Muscle layer of duodenum (tissue), 2 donors: ENCODE results near the gene MGAT4B.
A peak's percentile ranks its signal among the peaks of the same experiment; 100 is the strongest.

Experiments used
- H3K27ac ChIP-seq: one replicate; pipeline ENCODE4 v1.7.0; 2013; ENCODE audit warnings: mild to moderate bottlenecking, low read length
- H3K27me3 ChIP-seq: one replicate; pipeline ENCODE4 v1.7.0; 2013; ENCODE audit warnings: low read depth, mild to moderate bottlenecking, control low read depth, low read length
- H3K36me3 ChIP-seq, 2 donors: one replicate each; pipeline ENCODE4 v1.7.0; 2013; ENCODE audit warnings: low read length in 2 of 2, control low read depth in 1 of 2, mild to moderate bottlenecking in 1 of 2; ENCODE audit not compliant: insufficient read depth in 2 of 2, control insufficient read depth in 1 of 2
- H3K4me1 ChIP-seq, 2 donors: one replicate each; pipeline ENCODE4 v1.7.0; 2013; ENCODE audit warnings: low read length in 2 of 2, mild to moderate bottlenecking in 2 of 2, control low read depth in 1 of 2, moderate library complexity in 1 of 2; ENCODE audit not compliant: insufficient read depth in 2 of 2, control insufficient read depth in 1 of 2
- H3K4me3 ChIP-seq, 2 donors: one replicate each; pipeline ENCODE4 v1.7.0; 2013; ENCODE audit warnings: low read length in 2 of 2, low read depth in 1 of 2, mild to moderate bottlenecking in 1 of 2
- H3K9me3 ChIP-seq, 2 donors: one replicate each; pipeline ENCODE4 v1.7.0; 2013; ENCODE audit warnings: low read length in 2 of 2, control low read depth in 1 of 2, mild to moderate bottlenecking in 1 of 2; ENCODE audit not compliant: control insufficient read depth in 1 of 2
- donor health status: healthy.

MGAT4B gene

DNA sequence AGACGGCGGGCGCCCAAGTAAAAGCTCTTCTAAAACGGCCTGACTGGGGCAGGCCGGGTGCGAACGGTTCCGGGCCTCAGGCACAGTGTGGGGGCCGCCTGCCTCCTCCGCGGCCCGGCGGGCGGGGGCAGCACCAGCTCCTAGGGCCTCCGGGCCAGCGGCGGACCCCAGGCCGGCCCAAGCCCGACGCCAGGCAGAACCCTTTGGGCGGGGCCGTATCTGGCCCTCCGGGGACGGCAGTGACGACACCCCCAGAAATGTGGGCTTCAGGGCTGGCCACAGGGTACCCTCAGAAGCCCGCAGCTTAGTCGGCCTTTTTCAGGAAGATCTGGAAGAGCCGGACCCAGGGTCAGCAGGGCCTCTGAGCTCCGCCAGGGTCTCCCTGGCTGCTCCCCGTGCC is 8.9 kb downstream of the MGAT4B start:
- Histone ChIP-seq H3K36me3 (peaks cover 15 to 34% of the 10 kb centered on the region in 2 donors), H3K27me3 (no peaks in the 10 kb centered on the region), H3K9me3 (no peaks in the 10 kb centered on the region), H3K4me3 (no peak overlapping the region), H3K4me1 (peaks cover 14 to 42% of the 10 kb centered on the region in 2 donors), H3K27ac (no peak overlapping the region)

DNA sequence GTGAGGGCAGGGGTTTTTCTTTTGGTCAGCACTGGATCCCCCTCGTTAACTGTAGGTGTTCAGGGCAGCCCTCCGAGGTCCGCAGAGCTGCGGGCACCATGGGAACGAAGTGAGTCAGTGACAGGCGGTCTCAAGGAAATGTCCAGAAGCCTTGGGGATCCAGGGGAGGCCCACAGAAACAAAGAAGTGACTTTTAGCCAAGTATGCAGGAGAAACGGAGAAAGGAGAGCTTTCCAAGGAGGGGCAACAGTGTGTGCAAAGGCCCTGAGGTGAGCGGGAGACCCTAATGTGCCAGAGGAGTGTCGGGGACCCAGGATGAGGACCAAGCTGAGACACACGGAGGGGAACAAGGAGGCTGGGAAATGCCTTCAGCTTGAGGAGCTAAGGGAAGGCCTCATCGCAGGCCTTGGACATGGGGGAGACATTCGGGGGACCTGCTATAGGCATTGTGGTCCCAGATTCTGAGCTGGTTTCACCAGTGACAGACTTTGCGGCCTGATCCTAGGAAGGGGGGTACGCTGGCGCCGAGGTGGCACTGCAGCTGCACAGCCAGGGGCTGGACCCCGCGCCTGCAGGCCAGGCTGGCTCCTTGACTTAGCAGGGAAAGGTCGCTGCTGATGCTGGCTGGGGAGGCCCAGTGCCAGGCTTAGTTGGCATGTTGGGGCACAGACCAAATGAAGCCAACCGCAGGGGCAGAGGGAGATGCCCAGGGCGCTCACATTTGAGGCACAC is 9.6 kb downstream of the MGAT4B start:
- Histone ChIP-seq H3K36me3 (peaks cover 15 to 34% of the 10 kb centered on the region in 2 donors), H3K27ac (peak overlapping the region; percentile 51), H3K9me3 (no peaks in the 10 kb centered on the region), H3K4me1 (peaks cover 11 to 39% of the 10 kb centered on the region in 2 donors), H3K27me3 (no peaks in the 10 kb centered on the region), H3K4me3 (peak overlapping the region; percentile 42 to 74)

DNA sequence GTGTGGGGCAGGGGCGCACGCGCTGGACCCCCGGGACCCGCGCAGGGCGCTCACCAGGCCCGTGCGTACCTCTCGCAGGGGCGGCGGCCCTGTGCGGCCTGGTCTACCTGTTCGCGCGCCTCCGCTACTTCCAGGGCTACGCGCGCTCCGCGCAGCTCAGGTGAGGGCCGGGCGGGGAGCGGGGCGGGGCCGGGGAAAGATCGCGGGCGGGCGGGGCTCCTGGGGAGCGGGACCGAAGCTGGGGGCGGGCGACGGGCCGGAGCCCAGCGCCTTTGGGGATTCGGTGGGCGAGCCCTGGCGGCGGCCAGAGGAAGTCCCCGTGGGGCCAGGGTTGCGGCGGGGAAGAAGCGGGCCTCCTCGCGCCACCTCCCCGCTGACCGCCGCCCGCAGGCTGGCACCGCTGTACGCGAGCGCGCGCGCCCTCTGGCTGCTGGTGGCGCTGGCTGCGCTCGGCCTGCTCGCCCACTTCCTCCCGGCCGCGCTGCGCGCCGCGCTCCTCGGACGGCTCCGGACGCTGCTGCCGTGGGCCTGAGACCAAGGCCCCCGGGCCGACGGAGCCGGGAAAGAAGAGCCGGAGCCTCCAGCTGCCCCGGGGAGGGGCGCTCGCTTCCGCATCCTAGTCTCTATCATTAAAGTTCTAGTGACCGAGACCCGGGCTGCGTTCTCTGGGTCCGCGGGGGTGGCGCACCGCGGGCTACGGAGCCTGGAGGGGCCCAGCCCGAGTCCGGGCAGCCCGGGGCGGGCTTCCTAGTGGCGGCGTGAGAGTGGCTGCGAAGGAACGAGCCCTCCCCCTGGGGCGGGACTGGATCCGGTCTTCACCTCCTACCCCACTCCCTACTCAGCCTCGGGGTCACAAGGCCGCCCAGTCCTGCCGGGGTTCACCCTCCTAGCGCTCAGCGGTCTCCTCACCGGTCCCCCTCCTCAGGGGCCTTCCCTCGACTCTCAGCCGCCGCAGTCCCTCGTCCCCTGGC is 10.5 kb downstream of the MGAT4B start:
- H3K4me3 ChIP-seq: peak overlapping the region; percentile 42 to 74
- peaks cover 15 to 31% of the 10 kb centered on the region in 2 donors for H3K36me3 ChIP-seq
- no peaks in the 10 kb centered on the region for H3K27me3 ChIP-seq
- no peaks in the 10 kb centered on the region for H3K9me3 ChIP-seq
- H3K27ac ChIP-seq: peak overlapping the region; percentile 51
- peaks cover 11 to 38% of the 10 kb centered on the region in 2 donors for H3K4me1 ChIP-seq

GRCh38 chr5:179795049-179795862 is 11.4 kb downstream of the MGAT4B start:
- H3K4me3 ChIP-seq: peak overlapping the region; percentile 26 to 74
- no peaks in the 10 kb centered on the region for H3K9me3 ChIP-seq
- no peaks in the 10 kb centered on the region for H3K27me3 ChIP-seq
- peaks cover 15 to 28% of the 10 kb centered on the region in 2 donors for H3K36me3 ChIP-seq
- H3K27ac ChIP-seq: no peak overlapping the region
- peaks cover 11 to 38% of the 10 kb centered on the region in 2 donors for H3K4me1 ChIP-seq

DNA sequence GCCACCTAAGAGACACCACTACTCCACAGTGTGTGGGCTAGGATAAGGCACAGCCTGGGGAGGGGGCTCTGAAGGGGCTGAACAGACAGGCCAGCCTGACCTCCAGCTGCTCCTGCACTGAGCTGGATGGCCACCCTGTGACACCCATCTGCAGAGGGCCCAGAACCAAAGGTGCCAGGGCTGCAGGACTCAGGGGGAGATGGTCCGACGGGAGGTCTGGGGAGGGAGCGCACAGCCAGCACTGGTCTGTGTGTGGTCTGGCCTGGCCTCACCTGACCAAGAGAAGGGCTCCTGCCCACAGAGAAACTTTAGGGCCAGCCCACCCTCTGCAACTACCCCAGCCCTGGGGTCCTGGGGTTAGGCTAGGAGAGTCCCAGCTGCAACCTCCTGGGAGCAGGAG is 12.1 kb downstream of the MGAT4B start:
- peak overlapping the region in 1 of 2 donors; percentile 74 for H3K4me3 ChIP-seq
- H3K27ac ChIP-seq: no peak overlapping the region
- H3K4me1 ChIP-seq: peaks cover 11 to 38% of the 10 kb centered on the region in 2 donors
- no peaks in the 10 kb centered on the region for H3K9me3 ChIP-seq
- no peaks in the 10 kb centered on the region for H3K27me3 ChIP-seq
- H3K36me3 ChIP-seq: peaks cover 15 to 21% of the 10 kb centered on the region in 2 donors

DNA sequence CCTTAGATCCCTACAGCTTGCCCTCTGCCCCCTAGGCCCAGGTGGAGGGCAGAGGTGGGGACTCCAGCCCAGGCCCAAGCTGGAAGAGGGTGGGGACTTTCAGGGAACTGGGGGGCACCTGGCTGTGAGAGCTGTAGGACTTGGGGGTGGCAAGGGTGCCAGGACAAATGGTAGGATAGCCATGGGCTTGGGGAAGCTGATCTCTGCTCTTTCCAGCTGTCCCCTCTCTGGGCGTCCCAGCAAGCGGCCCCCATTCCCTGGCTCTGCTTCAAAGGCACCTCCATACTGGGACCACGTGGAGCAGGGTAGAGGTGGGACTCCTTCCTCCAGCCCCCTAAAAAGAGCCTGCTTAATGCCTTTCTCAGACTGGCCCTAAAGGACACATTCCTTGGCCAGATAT is 12.5 kb downstream of the MGAT4B start:
- Histone ChIP-seq H3K4me1 (peaks cover 11 to 38% of the 10 kb centered on the region in 2 donors), H3K4me3 (peak overlapping the region in 1 of 2 donors; percentile 37), H3K27ac (no peak overlapping the region)

GRCh38 chr5:179793468-179794139 is 13.1 kb downstream of the MGAT4B start, which contains the start of gene LTC4S:
Gene LTC4S (plus strand): TSS chr5:179793986. CDS start chr5:179794081, 95 bp downstream.
- Histone ChIP-seq H3K4me3 (peak within 1 kb of the TSS in 1 of 2 donors; percentile 74), H3K4me1 (peaks cover 11 to 38% of the 10 kb centered on the region in 2 donors), H3K9me3 (no peaks in the 10 kb centered on the region)

More for the DNA sequence above, 12.5 kb downstream of the MGAT4B start:
- Histone ChIP-seq H3K27me3 (no peaks in the 10 kb centered on the region), H3K9me3 (no peaks in the 10 kb centered on the region), H3K36me3 (peaks cover 14 to 17% of the 10 kb centered on the region in 2 donors)

DNA sequence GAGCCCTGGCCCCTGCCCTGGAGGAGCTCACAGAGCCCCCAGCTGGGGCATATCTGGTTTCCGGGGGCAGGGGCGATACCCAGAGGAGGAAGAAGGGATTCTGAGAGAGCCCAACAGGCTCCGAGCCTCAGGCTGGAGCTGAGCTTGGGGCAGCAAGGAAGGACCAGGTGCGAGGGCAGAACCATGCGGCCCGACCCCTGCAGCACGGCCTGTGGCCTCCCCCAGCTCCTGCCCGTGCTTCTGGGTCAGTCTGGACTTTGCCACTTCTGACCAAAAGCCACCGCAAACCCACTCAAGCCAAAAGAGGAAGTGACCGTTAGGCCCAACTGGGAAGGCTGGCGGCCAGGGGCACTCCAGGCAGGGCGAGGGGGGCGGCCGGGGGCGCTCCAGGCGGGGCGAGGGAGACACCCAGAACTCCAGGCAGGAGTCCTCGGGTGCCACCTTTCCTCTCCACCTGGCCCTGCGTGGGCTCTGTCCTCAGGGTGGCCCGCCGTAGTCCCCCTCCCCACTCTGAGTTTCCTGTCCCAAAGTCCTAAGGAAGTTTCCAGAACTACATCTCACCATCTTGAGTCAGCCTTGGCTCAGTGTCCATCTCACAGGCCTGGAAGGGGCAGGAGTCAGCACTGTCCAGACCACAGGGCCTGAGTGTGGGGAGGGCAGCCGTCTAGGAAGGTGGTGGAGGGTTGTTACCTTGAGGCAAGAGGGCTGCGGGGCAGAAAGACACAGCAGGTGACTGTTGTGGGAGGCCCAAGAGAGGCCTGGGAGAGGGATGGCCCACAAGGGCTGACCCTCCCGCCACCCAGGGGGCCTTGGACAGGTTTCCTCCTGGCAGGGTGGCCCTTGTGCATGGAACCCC is 13.8 kb downstream of the MGAT4B start:
- H3K27me3 ChIP-seq: no peaks in the 10 kb centered on the region
- H3K9me3 ChIP-seq: no peaks in the 10 kb centered on the region
- H3K36me3 ChIP-seq: peaks cover 4 to 6% of the 10 kb centered on the region in 2 donors
- H3K4me1 ChIP-seq: peaks cover 11 to 38% of the 10 kb centered on the region in 2 donors
- H3K4me3 ChIP-seq: peak overlapping the region in 1 of 2 donors; percentile 37
- H3K27ac ChIP-seq: no peak overlapping the region

More at GRCh38 chr5:179793468-179794139, 13.1 kb downstream of the MGAT4B start, which contains the start of gene LTC4S:
- Histone ChIP-seq H3K27me3 (no peaks in the 10 kb centered on the region), H3K27ac (no peak within 1 kb of the TSS), H3K36me3 (peaks cover 8 to 12% of the 10 kb centered on the region in 2 donors)

DNA sequence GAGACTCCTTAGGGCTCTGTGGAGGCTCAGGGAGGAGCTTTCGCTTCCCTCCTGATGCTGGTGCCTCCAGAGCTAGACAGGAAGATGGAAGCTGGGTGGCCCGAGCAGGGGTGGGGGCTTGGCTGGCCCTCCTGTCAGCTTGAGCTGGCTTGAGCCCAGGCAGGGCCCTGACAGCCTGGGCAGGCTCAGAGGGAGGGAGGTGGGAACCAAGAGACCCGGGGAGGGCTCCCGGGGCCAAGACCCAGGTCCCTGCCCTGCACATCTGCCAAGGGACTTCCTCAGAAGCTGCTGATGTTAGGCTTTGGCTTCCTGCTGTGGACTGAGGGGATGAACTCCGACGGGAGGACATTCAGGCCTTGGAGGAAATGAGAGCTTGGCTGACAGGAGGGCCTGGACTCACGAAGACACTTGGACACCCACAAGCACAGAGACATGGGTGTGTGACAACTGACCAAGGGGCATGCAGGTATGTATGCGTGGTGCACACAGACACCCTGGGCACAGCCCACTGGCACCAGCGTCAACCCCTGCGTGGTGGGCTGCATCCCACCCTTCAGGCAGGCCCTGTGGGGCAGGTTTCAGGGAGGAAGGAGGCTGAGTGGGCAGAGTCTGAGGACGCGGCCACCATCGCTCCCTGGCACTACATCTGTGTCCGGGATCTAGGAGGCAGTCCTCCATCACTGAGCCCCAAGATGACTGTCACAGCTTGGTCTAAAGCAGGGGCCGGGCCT is 14.6 kb downstream of the MGAT4B start:
- Histone ChIP-seq H3K27me3 (no peaks in the 10 kb centered on the region), H3K9me3 (no peaks in the 10 kb centered on the region), H3K27ac (no peak overlapping the region), H3K4me3 (no peak overlapping the region), H3K36me3 (peaks cover 0 to 3% of the 10 kb centered on the region in 2 donors), H3K4me1 (peaks cover 11 to 38% of the 10 kb centered on the region in 2 donors)
